ENCODE results near the gene DMP1.

DMP1 gene

GRCh38 chr4:87649980-87650379 is at the start of gene DMP1:
DMP1 (plus strand) TSS chr4:87650280; CDS start chr4:87656493, 6,213 bp downstream.
- no peak for DNase-seq

GRCh38 chr4:87601361-87601760 is 48.7 kb upstream of the DMP1 start:
- DNase-seq, result no peak

- DNase-seq, result no peak
These were observed 41.9 kb upstream of the DMP1 start, which contains the start of gene DSPP for GRCh38 chr4:87608229-87608628. DSPP (plus strand) TSS chr4:87608529; CDS start chr4:87610909, 2,380 bp downstream.

GRCh38 chr4:87614292-87614890 is 35.7 kb upstream of the DMP1 start:
- DNase-seq, result no peak

- DNase-seq, result no peak
These were observed 33.8 kb upstream of the DMP1 start for GRCh38 chr4:87616268-87616667.

- no peak for DNase-seq
These were observed 30.0 kb upstream of the DMP1 start for GRCh38 chr4:87620086-87620485.

GRCh38 chr4:87620491-87620890 is 29.6 kb upstream of the DMP1 start:
- DNase-seq, result no peak

- no peak for DNase-seq
These were observed 27.8 kb upstream of the DMP1 start for GRCh38 chr4:87622303-87622702.

- DNase-seq, result no peak
These were observed 25.4 kb upstream of the DMP1 start for GRCh38 chr4:87624698-87625097.

GRCh38 chr4:87631668-87632067 is 18.4 kb upstream of the DMP1 start:
- no peak for DNase-seq

GRCh38 chr4:87632469-87632868 is 17.6 kb upstream of the DMP1 start:
- no peak for DNase-seq

GRCh38 chr4:87633243-87633642 is 16.8 kb upstream of the DMP1 start:
- DNase-seq, result no peak

GRCh38 chr4:87644286-87644685 is 5.8 kb upstream of the DMP1 start:
- DNase-seq, result no peak

- no peak for DNase-seq
These were observed 858 bp downstream of the DMP1 start for GRCh38 chr4:87650938-87651337.

GRCh38 chr4:87651941-87652340 is 1.9 kb downstream of the DMP1 start:
- DNase-seq, result no peak

GRCh38 chr4:87654487-87655044 is 4.5 kb downstream of the DMP1 start:
- no peak for DNase-seq

GRCh38 chr4:87657525-87657924 is 7.4 kb downstream of the DMP1 start:
- no peak for DNase-seq

GRCh38 chr4:87659247-87659931 is 9.3 kb downstream of the DMP1 start:
- no peak for DNase-seq

GRCh38 chr4:87662871-87663270 is 12.8 kb downstream of the DMP1 start:
- no peak for DNase-seq

GRCh38 chr4:87669373-87669772 is 19.3 kb downstream of the DMP1 start:
- DNase-seq, result no peak

- DNase-seq, result no peak
These were observed 27.7 kb downstream of the DMP1 start for GRCh38 chr4:87677731-87678130.

- DNase-seq, result peak; percentile 28 to 32
These were observed 29.5 kb downstream of the DMP1 start for GRCh38 chr4:87679449-87680169.

GRCh38 chr4:87680271-87680670 is 30.2 kb downstream of the DMP1 start:
- no peak for DNase-seq

GRCh38 chr4:87688316-87688715 is 38.2 kb downstream of the DMP1 start:
- DNase-seq, result no peak

Data from stimulated activated CD4-positive, alpha-beta T cell treated with anti-CD3 and anti-CD28 coated beads, Interleukin-2, amount 100 ng/mL, for 48 hours (primary cell).